ENCODE data around the gene IKZF1.

IKZF1 gene

GRCh38 chr7:50431316-50431715 is 126.8 kb downstream of the IKZF1 start:
- FAIRE-seq: no peak

GRCh38 chr7:50431722-50432305 is 127.3 kb downstream of the IKZF1 start:
- no peak for FAIRE-seq
- no peak for DNase-seq (ENCODE audit: insufficient read length, low spot score)

More at GRCh38 chr7:50431316-50431715, 126.8 kb downstream of the IKZF1 start:
- DNase-seq (ENCODE audit: insufficient read length, low spot score): no peak

GRCh38 chr7:50436133-50436806 is 131.8 kb downstream of the IKZF1 start:
- no peak for DNase-seq (ENCODE audit: insufficient read length, low spot score)
- FAIRE-seq: no peak

GRCh38 chr7:50446542-50446960 is 142.0 kb downstream of the IKZF1 start:
- FAIRE-seq: no peak
- DNase-seq (ENCODE audit: insufficient read length, low spot score): no peak

- no peak for DNase-seq (ENCODE audit: insufficient read length, low spot score)
- FAIRE-seq: no peak
These were observed 144.3 kb downstream of the IKZF1 start for GRCh38 chr7:50448823-50449222.

GRCh38 chr7:50449501-50449880 is 145.0 kb downstream of the IKZF1 start:
- no peak for FAIRE-seq
- no peak for DNase-seq (ENCODE audit: insufficient read length, low spot score)

- peak; percentile 79 for DNase-seq (ENCODE audit: insufficient read length, low spot score)
- FAIRE-seq: peak; percentile 83
These were observed 145.5 kb downstream of the IKZF1 start, which contains the start of gene FIGNL1 for GRCh38 chr7:50449881-50450589. FIGNL1 (minus strand) TSS chr7:50450350; CDS start chr7:50447287, 3,063 bp downstream.

GRCh38 chr7:50450590-50451032 is 146.1 kb downstream of the IKZF1 start:
- DNase-seq (ENCODE audit: insufficient read length, low spot score) (no peak), FAIRE-seq (no peak)

All from GM19239 (cell line).